Activated naive CD4-positive, alpha-beta T cell treated with anti-CD3 and anti-CD28 coated beads, Interleukin-2, amount 50 U/mL, for 24 hours (primary cell): ENCODE data around the gene TMEM150A.
A peak's percentile ranks its signal among the peaks of the same experiment; 100 is the strongest.

Source experiments
- H3K27ac Mint-ChIP-seq: one replicate; pipeline ENCODE4 v1.8.0; 2021; ENCODE audit warnings: mild to moderate bottlenecking, mixed read lengths
- H3K27me3 Mint-ChIP-seq: one replicate; pipeline ENCODE4 v1.8.0; 2021; ENCODE audit warnings: mixed read lengths
- H3K36me3 Mint-ChIP-seq: one replicate; pipeline ENCODE4 v1.8.0; 2021; ENCODE audit warnings: mixed read lengths
- H3K4me1 Mint-ChIP-seq: one replicate; pipeline ENCODE4 v1.8.0; 2021; ENCODE audit warnings: mixed read lengths
- H3K4me3 Mint-ChIP-seq: one replicate; pipeline ENCODE4 v1.8.0; 2021; ENCODE audit warnings: mild to moderate bottlenecking, mixed read lengths
- H3K9me3 Mint-ChIP-seq: one replicate; pipeline ENCODE4 v1.8.0; 2021; ENCODE audit warnings: mixed read lengths

TMEM150A gene

GRCh38 chr2:85589181-85589580 is 13.3 kb downstream of the TMEM150A start:
- no peak overlapping the region for H3K4me3 Mint-ChIP-seq
- no peak overlapping the region for H3K27ac Mint-ChIP-seq
- no peaks in the 10 kb centered on the region for H3K27me3 Mint-ChIP-seq
- H3K36me3 Mint-ChIP-seq = no peaks in the 10 kb centered on the region
- no peaks in the 10 kb centered on the region for H3K9me3 Mint-ChIP-seq
- H3K4me1 Mint-ChIP-seq = peaks cover 44% of the 10 kb centered on the region

DNA sequence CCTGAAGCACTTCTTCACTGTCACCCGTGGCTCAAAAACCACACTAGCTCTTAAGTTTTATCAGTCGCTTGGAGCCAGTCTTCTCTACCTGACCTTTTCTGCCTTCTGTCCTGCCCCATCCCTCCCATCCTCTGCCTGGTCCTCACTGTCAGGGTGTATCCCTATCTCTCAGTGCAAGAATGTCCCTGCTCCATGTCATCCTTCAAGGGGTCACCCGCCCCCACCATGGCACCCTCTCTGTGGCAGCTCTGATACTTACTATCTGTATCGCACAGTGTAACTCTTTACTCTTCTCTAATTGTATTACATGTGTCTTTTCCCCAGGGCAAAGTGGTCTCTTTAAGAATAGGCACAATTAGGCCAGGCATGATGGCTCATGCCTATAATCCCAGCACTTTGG is 13.9 kb downstream of the TMEM150A start:
- Mint-ChIP-seq H3K9me3 (no peaks in the 10 kb centered on the region), H3K27me3 (no peaks in the 10 kb centered on the region), H3K27ac (peak overlapping the region; percentile 53), H3K4me1 (peaks cover 44% of the 10 kb centered on the region), H3K4me3 (no peak overlapping the region), H3K36me3 (no peaks in the 10 kb centered on the region)

- Mint-ChIP-seq H3K4me3 (no peak overlapping the region), H3K27ac (peak overlapping the region; percentile 53), H3K36me3 (no peaks in the 10 kb centered on the region), H3K27me3 (no peaks in the 10 kb centered on the region), H3K4me1 (peaks cover 48% of the 10 kb centered on the region), H3K9me3 (no peaks in the 10 kb centered on the region)
These were observed 14.3 kb downstream of the TMEM150A start for GRCh38 chr2:85588236-85588635.

- Mint-ChIP-seq H3K27me3 (no peaks in the 10 kb centered on the region), H3K27ac (peak overlapping the region; percentile 94), H3K4me1 (peaks cover 61% of the 10 kb centered on the region), H3K9me3 (no peaks in the 10 kb centered on the region), H3K4me3 (peak overlapping the region; percentile 57), H3K36me3 (no peaks in the 10 kb centered on the region)
These were observed 16.8 kb downstream of the TMEM150A start for GRCh38 chr2:85585781-85586105.

- no peaks in the 10 kb centered on the region for H3K36me3 Mint-ChIP-seq
- H3K9me3 Mint-ChIP-seq = no peaks in the 10 kb centered on the region
- peak overlapping the region; percentile 84 for H3K4me3 Mint-ChIP-seq
- H3K27ac Mint-ChIP-seq = peak overlapping the region; percentile 94
- H3K4me1 Mint-ChIP-seq = peaks cover 61% of the 10 kb centered on the region
- H3K27me3 Mint-ChIP-seq = no peaks in the 10 kb centered on the region
These were observed 17.4 kb downstream of the TMEM150A start for GRCh38 chr2:85584857-85585780.

GRCh38 chr2:85584354-85584856 is 18.1 kb downstream of the TMEM150A start, which contains the start of gene VAMP5:
Gene VAMP5 (plus strand): TSS chr2:85584431. CDS start chr2:85584491, 60 bp downstream.
- Mint-ChIP-seq H3K4me3 (peak within 1 kb of the TSS; percentile 87), H3K4me1 (peaks cover 64% of the 10 kb centered on the region), H3K27ac (peak within 1 kb of the TSS; percentile 94), H3K36me3 (no peaks in the 10 kb centered on the region), H3K27me3 (no peaks in the 10 kb centered on the region), H3K9me3 (no peaks in the 10 kb centered on the region)

DNA sequence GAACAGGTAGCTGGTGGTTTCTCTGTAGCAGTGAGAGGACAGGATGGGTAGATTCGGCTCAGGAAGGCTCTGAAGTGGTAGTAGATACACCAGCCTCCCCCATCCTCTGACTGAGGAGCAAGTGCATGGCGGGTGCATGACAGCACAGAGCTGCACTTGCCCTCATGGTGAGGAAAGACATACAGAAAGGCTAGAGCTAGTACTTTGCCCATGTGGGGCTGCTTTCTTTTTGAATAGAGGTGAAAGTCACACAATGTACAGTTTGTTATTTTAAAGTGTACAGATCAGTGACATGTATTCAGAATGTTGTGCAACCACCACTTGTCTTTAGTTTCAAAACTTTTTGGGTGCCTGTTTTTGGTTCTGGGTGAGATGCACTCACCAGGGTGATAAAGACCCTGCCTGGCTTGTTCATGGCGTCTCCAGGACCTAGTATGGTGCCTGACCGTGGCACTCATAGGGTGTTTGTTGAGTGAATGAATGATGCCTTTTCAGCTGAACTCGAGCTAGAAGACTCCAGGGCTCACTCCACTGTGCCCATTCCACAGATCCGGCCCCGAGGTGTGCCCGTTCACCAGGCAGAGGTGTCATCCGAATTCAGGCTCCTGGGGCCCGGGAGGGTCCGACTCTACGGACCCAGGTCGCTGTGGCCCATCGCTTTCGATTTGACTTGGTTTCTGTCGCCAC is 18.7 kb downstream of the TMEM150A start:
- no peaks in the 10 kb centered on the region for H3K27me3 Mint-ChIP-seq
- no peaks in the 10 kb centered on the region for H3K9me3 Mint-ChIP-seq
- H3K36me3 Mint-ChIP-seq = no peaks in the 10 kb centered on the region
- H3K27ac Mint-ChIP-seq = peak overlapping the region; percentile 92
- peaks cover 68% of the 10 kb centered on the region for H3K4me1 Mint-ChIP-seq
- H3K4me3 Mint-ChIP-seq = peak overlapping the region; percentile 87

DNA sequence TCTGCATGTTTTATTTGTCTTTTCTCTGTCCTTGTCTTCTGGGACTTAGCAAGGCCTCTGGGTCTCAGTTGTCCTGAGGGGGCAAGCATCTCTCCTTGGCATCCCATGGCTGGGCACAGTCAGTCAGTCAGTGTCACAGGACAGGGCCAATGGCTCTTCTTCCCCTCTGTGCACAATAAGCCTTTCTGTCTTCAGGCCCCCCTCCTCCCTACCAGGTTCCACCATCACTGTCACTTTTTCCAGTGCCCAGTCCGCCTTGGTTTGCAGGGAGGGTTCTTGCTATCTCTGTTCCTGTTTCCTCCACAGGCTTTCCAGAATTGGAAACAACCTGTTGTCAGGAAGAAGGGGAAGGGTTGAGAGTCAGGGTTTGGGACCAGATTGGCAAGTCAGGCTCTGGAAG is 20.0 kb downstream of the TMEM150A start:
- peaks cover 70% of the 10 kb centered on the region for H3K4me1 Mint-ChIP-seq
- H3K36me3 Mint-ChIP-seq = no peaks in the 10 kb centered on the region
- H3K4me3 Mint-ChIP-seq = no peak overlapping the region
- H3K9me3 Mint-ChIP-seq = no peaks in the 10 kb centered on the region
- no peaks in the 10 kb centered on the region for H3K27me3 Mint-ChIP-seq
- peak overlapping the region; percentile 39 for H3K27ac Mint-ChIP-seq

DNA sequence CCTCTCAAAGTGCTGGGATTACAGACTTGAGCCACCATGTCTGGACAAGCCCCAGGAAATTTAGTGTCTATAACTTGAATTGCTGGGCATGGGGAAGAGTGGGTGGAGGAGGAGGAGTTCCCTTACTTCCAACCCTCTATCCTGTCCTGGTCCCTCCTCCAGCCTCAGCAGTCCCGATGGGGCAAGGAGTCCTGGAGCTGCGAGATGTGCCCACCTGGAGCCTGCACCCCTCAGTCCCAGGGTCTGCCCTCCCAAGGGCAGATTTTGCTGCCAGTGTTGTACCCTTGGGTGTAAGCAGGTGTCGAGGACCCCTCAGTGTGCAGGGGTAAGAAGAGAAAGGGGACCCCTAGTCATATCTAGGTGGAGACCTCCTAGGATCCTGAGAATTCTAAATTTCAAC is 22.3 kb downstream of the TMEM150A start:
- H3K4me1 Mint-ChIP-seq = peaks cover 62% of the 10 kb centered on the region
- H3K36me3 Mint-ChIP-seq = no peaks in the 10 kb centered on the region
- H3K27me3 Mint-ChIP-seq = no peaks in the 10 kb centered on the region
- H3K9me3 Mint-ChIP-seq = no peaks in the 10 kb centered on the region
- H3K4me3 Mint-ChIP-seq = peak overlapping the region; percentile 39
- H3K27ac Mint-ChIP-seq = peak overlapping the region; percentile 62

- peaks cover 57% of the 10 kb centered on the region for H3K4me1 Mint-ChIP-seq
- peak overlapping the region; percentile 91 for H3K4me3 Mint-ChIP-seq
- H3K36me3 Mint-ChIP-seq = no peaks in the 10 kb centered on the region
- H3K27me3 Mint-ChIP-seq = no peaks in the 10 kb centered on the region
- no peaks in the 10 kb centered on the region for H3K9me3 Mint-ChIP-seq
- H3K27ac Mint-ChIP-seq = peak overlapping the region; percentile 83
These were observed 23.1 kb downstream of the TMEM150A start for GRCh38 chr2:85579266-85579935.

GRCh38 chr2:85578243-85579180 is 24.0 kb downstream of the TMEM150A start:
- H3K36me3 Mint-ChIP-seq = no peaks in the 10 kb centered on the region
- H3K4me3 Mint-ChIP-seq = peak overlapping the region; percentile 91
- no peaks in the 10 kb centered on the region for H3K9me3 Mint-ChIP-seq
- H3K4me1 Mint-ChIP-seq = peaks cover 52% of the 10 kb centered on the region
- peak overlapping the region; percentile 83 for H3K27ac Mint-ChIP-seq
- no peaks in the 10 kb centered on the region for H3K27me3 Mint-ChIP-seq

DNA sequence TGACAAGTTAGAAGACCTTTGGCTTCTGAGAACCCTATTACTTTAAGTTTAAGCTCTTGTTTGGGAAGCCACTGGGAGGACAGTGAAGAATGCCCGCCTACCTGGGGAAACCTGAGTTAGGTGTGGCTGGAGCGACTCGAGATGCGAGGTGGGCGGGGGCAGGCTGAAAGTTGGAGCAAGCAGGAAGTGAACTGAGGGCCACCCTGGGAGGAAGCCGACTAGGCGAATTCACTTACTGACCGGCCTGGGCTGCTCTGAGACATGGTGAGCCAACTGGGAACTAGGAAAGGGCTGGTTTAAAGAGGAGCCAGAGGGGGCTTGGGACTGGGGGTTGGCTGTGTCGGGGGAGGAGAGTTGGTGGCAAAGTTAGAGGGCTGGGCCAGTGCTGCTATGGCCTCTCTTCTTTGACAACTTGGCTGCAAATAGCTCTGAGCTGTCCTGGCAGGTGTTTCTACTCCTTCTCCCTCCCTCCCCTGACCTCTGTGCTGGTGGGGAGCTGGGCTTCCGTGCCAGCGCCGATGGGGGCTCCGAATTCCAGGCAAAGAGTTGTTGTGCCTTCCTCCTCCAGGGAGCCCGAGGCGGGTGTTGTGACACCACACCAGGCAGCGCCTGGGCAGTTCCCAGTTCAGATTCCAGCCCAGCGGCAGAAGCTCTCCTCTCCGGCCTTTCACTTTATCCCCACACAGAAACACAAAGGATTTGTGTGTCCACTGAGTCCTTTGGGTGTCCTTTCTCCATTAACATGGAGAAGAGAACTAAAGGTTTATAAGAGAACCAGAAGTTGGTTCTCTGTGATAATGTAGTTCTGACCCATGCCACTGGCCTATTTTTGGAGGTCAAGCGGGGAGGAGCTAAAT is 24.9 kb downstream of the TMEM150A start, which contains the start of gene VAMP8:
Gene VAMP8, plus strand, starts transcription at position 201 of the 857 bp plus-strand sequence. Its CDS starts 61 bp downstream, at position 262.
- no peaks in the 10 kb centered on the region for H3K9me3 Mint-ChIP-seq
- peaks cover 44% of the 10 kb centered on the region for H3K4me1 Mint-ChIP-seq
- H3K4me3 Mint-ChIP-seq = peak within 1 kb of the TSS; percentile 91
- peak within 1 kb of the TSS; percentile 83 for H3K27ac Mint-ChIP-seq
- no peaks in the 10 kb centered on the region for H3K36me3 Mint-ChIP-seq
- H3K27me3 Mint-ChIP-seq = no peaks in the 10 kb centered on the region

DNA sequence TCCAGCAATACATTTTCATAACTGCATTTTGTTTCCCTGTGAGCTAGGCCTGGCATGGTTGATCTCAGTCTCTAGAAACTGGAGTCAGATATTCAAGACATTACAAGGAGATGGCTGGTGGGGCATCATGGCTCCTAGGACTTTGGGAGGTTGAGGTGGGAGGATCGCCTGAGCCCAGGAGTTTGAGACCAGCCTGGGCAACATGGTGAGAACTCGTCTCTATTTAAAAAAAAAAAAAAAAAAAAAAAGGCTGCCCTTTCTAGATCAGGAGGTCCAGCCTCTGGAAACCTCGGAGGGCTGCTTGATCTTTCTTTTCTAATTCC is 25.5 kb downstream of the TMEM150A start:
- no peaks in the 10 kb centered on the region for H3K27me3 Mint-ChIP-seq
- no peaks in the 10 kb centered on the region for H3K36me3 Mint-ChIP-seq
- H3K27ac Mint-ChIP-seq = peak overlapping the region; percentile 83
- H3K4me1 Mint-ChIP-seq = peaks cover 40% of the 10 kb centered on the region
- H3K4me3 Mint-ChIP-seq = peak overlapping the region; percentile 91
- no peaks in the 10 kb centered on the region for H3K9me3 Mint-ChIP-seq

DNA sequence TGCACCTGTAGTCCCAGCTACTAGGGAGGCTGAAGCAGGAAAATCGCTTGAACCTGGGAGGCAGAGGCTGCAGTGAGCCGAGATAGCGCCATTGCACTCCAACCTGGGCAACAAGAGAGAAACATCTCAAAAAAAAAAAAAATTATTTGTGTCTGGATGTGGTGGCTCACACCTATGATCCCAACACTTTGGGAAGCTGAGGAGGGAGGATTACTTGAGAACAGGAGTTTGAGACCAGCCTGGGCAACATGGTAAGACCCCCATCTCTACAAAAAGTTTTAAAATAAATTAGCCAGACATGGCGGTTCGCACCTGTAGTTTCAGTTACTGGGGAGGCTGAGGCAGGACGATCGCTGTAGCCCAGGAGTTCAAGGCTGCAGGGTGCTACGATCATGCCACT is 26.8 kb downstream of the TMEM150A start:
- H3K27me3 Mint-ChIP-seq = no peaks in the 10 kb centered on the region
- H3K27ac Mint-ChIP-seq = no peak overlapping the region
- H3K4me1 Mint-ChIP-seq = peaks cover 33% of the 10 kb centered on the region
- H3K9me3 Mint-ChIP-seq = no peaks in the 10 kb centered on the region
- H3K36me3 Mint-ChIP-seq = no peaks in the 10 kb centered on the region
- H3K4me3 Mint-ChIP-seq = no peak overlapping the region
